Measurements from ENCODE around the gene MVD. TPM values are rescaled to one million over a fixed set of nuclear protein-coding genes. Genes with fewer than 3 reads are reported as not detected.
A peak's percentile ranks its signal among the peaks of the same experiment; 100 is the strongest.

The MVD gene
- total and polyA plus RNA-seq, 8 donors: 7.1 to 302 (median 45.9) TPM

- intact Hi-C loops (cut with DNase I; ENCODE audit: low total_unique reads): no loop called here
- H3K4me1 ChIP-seq: peaks cover 19 to 69% (median 50%) of the 10 kb centered on the region in 4 donors
Observed at GRCh38 chr16:88701581-88702370, 38.9 kb upstream of the MVD start.

GRCh38 chr16:88700636-88701482, 38.0 kb upstream of the MVD start:
- Histone ChIP-seq H3K4me1 (peaks cover 17 to 66% (median 47%) of the 10 kb centered on the region in 4 donors), H3K27me3 (no peaks in the 10 kb centered on the region), H3K27ac (peak overlapping the region; percentile 39 to 94 (median 84)), H3K36me3 (peaks cover 26 to 61% (median 51%) of the 10 kb centered on the region in 4 donors), H3K4me3 (peak overlapping the region; percentile 0 to 98 (median 24)), H3K9me3 (no peaks in the 10 kb centered on the region)
- intact Hi-C loops (cut with DNase I; ENCODE audit: low total_unique reads): no loop called here
- no peak for TF ChIP-seq EP300 (IDR thresholded peaks at IDR 0.05)
- TF ChIP-seq POLR2AphosphoS5 (IDR thresholded peaks at IDR 0.05): peak in 1 of 3 donors; percentile 20
- no peak for TF ChIP-seq POLR2A (IDR thresholded peaks at IDR 0.05)
- DNase-seq: peak; percentile 85 to 87
- WGBS, 5 donors: 57 to 78% (median 64%) methylated on average over 17 to 42 of the region's 42 CpGs

More at GRCh38 chr16:88701581-88702370, 38.9 kb upstream of the MVD start:
- WGBS, 5 donors: 73 to 80% (median 76%) methylated on average over 16 to 30 of the region's 30 CpGs
- no peak for DNase-seq
- TF ChIP-seq POLR2AphosphoS5 (IDR thresholded peaks at IDR 0.05) (no peak), EP300 (IDR thresholded peaks at IDR 0.05) (no peak), POLR2A (IDR thresholded peaks at IDR 0.05) (no peak), CTCF (IDR thresholded peaks at IDR 0.05) (no peak)
- H3K4me3 ChIP-seq: peak overlapping the region; percentile 0 to 98 (median 23)
- H3K36me3 ChIP-seq: peaks cover 22 to 52% (median 42%) of the 10 kb centered on the region in 4 donors
- peak overlapping the region; percentile 26 to 94 (median 84) for H3K27ac ChIP-seq
- no peaks in the 10 kb centered on the region for H3K9me3 ChIP-seq
- H3K27me3 ChIP-seq: no peaks in the 10 kb centered on the region

- no peak for DNase-seq
- no peaks in the 10 kb centered on the region for H3K9me3 ChIP-seq
- TF ChIP-seq POLR2AphosphoS5 (IDR thresholded peaks at IDR 0.05): no peak
- no peak for TF ChIP-seq CTCF (IDR thresholded peaks at IDR 0.05)
- TF ChIP-seq POLR2A (IDR thresholded peaks at IDR 0.05): no peak
- TF ChIP-seq EP300 (IDR thresholded peaks at IDR 0.05): no peak
- peaks cover 26 to 64% (median 54%) of the 10 kb centered on the region in 4 donors for H3K36me3 ChIP-seq
- H3K4me3 ChIP-seq: peak overlapping the region in 1 of 4 donors; percentile 29
- no peaks in the 10 kb centered on the region for H3K27me3 ChIP-seq
- intact Hi-C loops (cut with DNase I; ENCODE audit: low total_unique reads): no loop called here
- WGBS, 5 donors: 54 to 83% (median 73%) methylated on average over 14 of the region's 14 CpGs
- H3K27ac ChIP-seq: peak overlapping the region; percentile 39 to 92 (median 79)
- H3K4me1 ChIP-seq: peaks cover 16 to 61% (median 43%) of the 10 kb centered on the region in 4 donors
Observed at GRCh38 chr16:88700322-88700635, 37.4 kb upstream of the MVD start.

GRCh38 chr16:88699180-88699579, 36.3 kb upstream of the MVD start:
- intact Hi-C loops (cut with DNase I; ENCODE audit: low total_unique reads): no loop called here
- Histone ChIP-seq H3K36me3 (peaks cover 26 to 64% (median 55%) of the 10 kb centered on the region in 4 donors), H3K4me3 (no peak overlapping the region), H3K9me3 (no peaks in the 10 kb centered on the region), H3K27me3 (no peaks in the 10 kb centered on the region), H3K4me1 (peaks cover 5 to 50% (median 32%) of the 10 kb centered on the region in 4 donors), H3K27ac (peak overlapping the region in 2 of 5 donors; percentile 79 to 92)
- TF ChIP-seq POLR2A (IDR thresholded peaks at IDR 0.05): no peak
- 68 to 95% (median 95%) methylated on average over 3 to 16 of the region's 16 CpGs for WGBS, 5 donors
- no peak for DNase-seq

- H3K27me3 ChIP-seq: no peaks in the 10 kb centered on the region
- intact Hi-C loops (cut with DNase I; ENCODE audit: low total_unique reads): no loop called here
- 94 to 97% (median 96%) methylated on average over 22 to 25 of the region's 25 CpGs for WGBS, 5 donors
- no peak overlapping the region for H3K4me3 ChIP-seq
- H3K27ac ChIP-seq: no peak overlapping the region
- TF ChIP-seq POLR2AphosphoS5 (IDR thresholded peaks at IDR 0.05): no peak
- no peak for TF ChIP-seq EP300 (IDR thresholded peaks at IDR 0.05)
- no peak for TF ChIP-seq POLR2A (IDR thresholded peaks at IDR 0.05)
- no peak for TF ChIP-seq CTCF (IDR thresholded peaks at IDR 0.05)
- H3K36me3 ChIP-seq: peaks cover 26 to 64% (median 55%) of the 10 kb centered on the region in 4 donors
- DNase-seq: no peak
- peaks cover 4 to 45% (median 27%) of the 10 kb centered on the region in 4 donors for H3K4me1 ChIP-seq
- H3K9me3 ChIP-seq: no peaks in the 10 kb centered on the region
Observed at GRCh38 chr16:88698646-88699045, 35.8 kb upstream of the MVD start.

Measured in stomach (tissue), 9 donors.